HG03064 (cell line): ENCODE results near the gene WNK2.
"Not testable (repeated sequence)": the region's sequence is repeated elsewhere in the genome, so short reads cannot be mapped to it uniquely, and the experiment has no call there.

Source experiments
- ATAC-seq: cut with Tn5 transposase; IDR thresholded peaks from one replicate; pipeline ENCODE4 v1.9.1; 2021; ENCODE audit warnings: low read depth; ENCODE audit not compliant: unreplicated experiment

Gene WNK2

DNA sequence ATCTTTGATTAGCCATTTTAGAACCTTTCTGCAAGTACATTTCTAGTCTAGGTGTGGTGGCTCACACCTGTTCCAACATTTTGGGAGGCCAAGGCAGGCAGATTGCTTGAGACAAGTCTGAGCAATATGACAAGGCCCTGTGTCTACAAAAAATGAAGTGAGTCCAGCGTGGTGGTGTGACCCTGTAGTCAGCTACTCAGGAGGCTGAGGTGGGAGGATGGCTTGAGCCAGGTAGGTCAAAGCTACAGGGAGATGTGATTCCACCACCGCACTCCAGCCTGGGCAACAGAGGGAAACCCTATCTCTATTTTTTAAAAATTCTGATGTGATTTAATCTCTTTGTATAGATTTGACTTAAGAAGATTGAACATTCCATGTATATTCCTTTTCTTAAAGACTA, 171.9 kb downstream of the WNK2 start:
- ATAC-seq, result no peak

DNA sequence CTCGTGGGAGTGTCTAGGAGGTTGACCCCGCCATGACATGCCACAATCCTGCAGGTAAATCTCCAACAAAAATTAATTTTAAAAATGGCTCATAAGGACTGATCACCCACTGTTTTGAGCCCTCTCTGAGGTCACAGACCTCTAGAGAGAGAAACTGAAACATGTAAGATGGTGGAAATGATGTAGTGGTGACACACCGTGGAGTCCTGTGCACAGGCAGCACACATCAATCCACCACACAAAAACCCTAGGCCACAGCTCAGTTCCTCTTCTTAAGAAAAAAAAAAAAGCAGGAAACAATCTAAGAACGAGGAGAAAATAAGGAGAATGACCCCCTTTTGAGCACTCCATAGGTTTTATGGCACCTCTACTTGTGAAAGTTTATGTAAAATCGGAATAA, 173.7 kb downstream of the WNK2 start:
- no peak for ATAC-seq

DNA sequence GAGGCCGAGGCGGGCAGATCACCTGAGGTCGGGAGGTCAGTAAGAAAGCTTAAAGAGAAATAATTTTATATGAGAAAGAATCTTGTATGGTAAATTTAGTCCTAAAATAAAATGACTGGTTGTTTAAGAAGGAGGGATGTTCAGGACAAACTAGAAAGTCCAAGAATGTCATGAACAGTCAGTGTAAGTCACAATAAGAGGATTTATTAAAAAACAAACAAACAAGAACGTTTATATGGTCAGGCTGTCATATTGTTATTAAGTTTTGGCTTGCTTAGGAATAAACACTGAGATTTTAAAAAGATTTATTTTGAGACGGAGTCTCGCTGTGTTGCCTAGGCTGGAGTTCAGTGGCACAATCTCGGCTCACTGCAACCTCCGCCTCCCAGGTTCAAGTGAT, 176.0 kb downstream of the WNK2 start:
- not testable (repeated sequence) for ATAC-seq

DNA sequence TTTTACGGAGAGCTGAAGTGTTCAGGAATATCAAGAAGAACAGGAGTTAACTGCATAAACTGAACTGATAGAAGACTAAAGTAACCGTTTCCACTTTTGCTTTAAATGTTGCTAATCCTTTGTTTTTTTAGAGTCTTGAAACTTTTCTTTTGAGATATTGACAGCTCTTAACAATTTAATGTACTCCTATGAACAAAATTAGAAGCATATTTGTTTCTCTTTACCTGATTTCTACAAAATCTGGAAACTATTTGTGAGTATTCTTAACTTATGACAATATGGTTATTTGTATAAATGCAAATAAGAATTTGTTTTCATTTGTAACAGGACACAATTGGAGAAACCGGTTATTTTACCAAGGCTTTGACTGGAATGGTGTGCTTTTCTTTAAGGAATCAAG, 178.1 kb downstream of the WNK2 start:
- ATAC-seq, result no peak

DNA sequence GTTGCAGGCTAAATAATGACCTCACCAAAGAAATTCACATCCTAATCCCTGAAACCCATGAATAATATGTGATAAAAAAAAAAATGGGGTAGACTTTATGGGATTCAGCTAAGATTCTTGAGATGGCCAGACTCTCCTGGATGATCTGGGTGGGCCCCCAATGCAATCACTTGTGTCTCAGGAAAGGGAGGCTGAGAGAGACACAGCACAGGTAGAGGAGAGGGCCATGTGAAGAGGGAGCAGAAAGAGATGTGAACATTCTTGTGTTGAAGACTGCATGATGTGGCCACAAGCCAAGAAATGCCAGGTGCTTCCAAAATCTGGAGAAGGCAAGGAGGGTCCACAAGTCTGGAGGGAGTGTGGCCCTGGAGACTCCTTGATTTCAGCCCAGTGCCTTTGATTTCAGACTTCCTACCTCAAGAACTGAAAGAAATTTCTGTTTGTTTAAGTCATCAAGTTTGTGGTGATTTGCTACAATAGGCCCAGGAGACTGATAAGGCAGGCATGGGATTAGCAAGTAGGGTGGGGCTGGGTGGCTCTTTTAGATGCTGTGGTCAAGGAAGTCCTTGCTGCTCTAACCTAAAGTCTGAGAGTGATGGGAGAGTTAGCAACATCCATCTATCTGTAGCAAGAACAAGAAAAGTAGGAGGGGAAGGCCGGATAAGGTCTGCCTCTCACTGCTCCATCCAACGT, 180.9 kb downstream of the WNK2 start:
- ATAC-seq, result no peak

DNA sequence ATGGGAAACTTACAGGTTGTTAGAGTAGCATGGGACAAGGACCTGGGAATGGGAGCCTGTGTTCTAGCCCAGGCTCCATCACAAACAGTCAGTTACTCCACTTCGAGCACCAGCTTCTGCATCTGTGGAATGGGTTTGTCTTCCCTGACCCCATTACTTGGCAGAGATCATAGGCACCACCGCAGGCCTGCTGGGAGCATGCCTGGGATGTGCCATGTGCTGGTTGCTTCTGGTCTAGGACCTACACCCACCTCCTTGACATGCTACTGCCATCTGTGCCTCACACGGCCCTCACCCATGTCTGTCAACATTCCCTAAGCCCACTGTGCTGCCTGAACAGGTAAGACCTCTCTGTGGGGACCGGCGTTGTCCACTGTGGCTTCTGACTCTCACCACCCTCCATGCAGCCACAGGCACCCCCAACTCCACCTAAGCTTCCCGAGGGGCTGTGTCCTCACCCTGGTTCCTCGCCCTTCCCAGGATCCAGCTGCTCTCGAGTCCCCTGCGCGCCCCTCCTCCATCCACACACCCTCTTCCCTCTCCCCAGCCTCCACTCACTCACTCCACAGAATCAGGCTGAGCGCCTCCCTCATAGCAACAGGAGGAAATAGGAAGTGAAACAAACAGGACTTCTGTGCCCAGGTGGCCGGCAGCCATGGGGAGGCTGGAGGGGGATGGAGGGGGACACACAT, 181.6 kb downstream of the WNK2 start:
- no peak for ATAC-seq

DNA sequence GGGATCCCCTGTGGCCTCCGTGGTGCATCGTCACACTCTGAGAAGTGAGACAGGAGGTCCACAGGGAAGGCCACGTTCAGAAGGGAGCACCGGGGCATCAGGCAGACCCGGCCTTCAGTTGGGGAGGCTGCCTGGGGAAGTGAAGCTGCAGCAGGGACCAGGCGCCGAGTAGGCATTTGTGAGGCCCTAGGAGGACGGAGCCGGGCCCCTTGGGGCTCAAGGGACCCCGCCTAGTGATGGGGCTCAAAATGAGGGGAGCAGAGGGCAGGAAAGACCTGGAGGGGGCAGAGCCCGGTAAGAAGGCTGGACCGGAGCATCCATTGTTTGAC, 182.1 kb downstream of the WNK2 start:
- no peak for ATAC-seq

DNA sequence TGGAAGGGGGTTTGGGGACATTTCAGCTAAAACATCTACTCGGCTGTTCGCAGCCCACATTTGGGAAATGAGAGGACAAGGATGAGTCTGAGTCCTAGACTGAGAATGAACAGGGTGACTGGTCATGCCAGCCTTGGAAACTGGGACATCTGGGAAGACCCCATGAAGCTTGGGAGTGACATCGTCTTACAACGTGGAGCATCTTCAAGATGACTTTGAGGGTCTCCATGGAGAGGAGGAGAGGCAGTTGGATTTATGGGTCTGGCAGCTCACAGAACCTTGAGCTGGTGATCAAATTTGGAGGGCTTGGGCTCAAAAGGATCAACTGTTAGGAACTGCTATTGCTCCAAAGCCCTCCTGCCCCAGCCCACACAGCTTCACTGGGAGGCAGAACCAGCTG, 182.5 kb downstream of the WNK2 start:
- ATAC-seq, result not testable (repeated sequence)

DNA sequence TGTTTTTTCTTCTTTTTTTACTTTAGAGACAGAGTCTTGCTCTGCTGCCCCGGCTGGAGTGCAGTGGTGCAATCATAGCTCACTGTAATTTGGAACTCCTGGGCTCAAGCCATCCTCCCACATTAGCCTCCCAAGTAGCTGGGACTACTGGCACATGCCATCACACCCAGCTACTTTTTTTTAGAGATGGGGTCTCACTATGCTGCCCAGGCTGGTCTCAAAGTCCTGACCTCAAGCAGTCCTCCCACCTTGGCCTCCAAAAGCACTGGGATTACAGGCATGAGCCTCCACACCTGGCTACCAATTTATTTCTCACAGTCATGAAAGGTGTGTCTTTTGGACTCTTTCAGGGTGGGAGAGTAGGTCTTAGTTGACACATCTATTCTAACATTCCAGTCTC, 184.5 kb downstream of the WNK2 start:
- no peak for ATAC-seq

DNA sequence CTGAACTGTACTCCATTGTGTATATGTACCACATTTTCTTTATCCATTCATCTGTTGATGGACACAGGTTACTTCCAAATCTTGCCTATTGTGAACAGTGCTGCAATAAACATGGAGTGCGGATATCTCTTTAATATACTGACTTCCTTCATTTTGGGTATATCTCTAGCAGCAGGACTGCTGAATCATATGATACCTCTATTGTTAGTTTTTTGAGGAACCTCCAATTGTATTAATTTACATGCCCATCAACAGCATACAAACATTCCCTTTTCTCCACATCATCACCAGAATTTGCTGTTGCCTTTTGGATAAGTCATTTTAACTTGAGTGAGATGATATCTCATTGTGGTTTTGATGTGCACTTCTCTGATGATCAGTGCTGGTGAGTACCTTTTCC, 185.7 kb downstream of the WNK2 start:
- ATAC-seq, result no peak
